ENCODE results near the gene CNTN4.

Gene CNTN4

GRCh38 chr3:2686816-2687502, 588.3 kb downstream of the CNTN4 start:
- TF ChIP-seq ZNF274 (IDR thresholded peaks at IDR 0.05; ENCODE audit: low read depth, low read length), result no peak
- H3K4me3 ChIP-seq (ENCODE audit: low read length), result no peak overlapping the region

- no peak for TF ChIP-seq ZNF274 (IDR thresholded peaks at IDR 0.05; ENCODE audit: low read depth, low read length)
- H3K4me3 ChIP-seq (ENCODE audit: low read length), result no peak overlapping the region
Measured at GRCh38 chr3:2697589-2697988, 598.9 kb downstream of the CNTN4 start.

GRCh38 chr3:2701471-2701870, 602.8 kb downstream of the CNTN4 start:
- TF ChIP-seq ZNF274 (IDR thresholded peaks at IDR 0.05; ENCODE audit: low read depth, low read length), result no peak
- H3K4me3 ChIP-seq (ENCODE audit: low read length), result no peak overlapping the region

DNA sequence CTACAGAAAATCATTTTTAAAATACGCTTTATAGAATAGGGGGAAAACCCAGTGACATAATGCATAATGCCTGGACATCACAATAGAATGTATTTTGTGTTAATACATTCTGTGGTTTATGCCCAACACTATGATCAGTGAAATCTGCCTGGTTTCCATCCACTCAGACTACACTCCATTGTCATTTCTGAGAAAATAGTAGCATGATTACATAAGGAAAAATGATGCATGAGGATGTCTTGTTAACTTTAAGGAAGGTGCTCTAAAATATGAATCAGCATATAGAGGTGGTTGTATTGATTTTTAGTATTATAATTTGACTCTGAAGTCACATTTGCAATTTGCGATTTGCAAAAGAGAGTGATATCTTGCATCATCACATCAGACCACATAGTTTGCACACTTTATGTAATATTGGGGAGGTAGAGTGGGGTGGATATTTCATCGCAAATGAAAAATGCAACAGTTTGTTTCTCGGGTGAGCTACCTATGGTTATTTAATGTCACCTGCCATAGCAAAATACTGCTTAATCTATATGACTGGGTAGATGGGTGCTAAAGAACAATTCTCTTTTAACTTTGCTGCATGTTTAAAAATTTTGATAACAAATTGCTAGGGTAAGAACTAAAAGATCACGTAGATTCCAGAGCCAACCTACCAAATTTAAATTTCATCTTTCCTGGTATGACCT, 607.6 kb downstream of the CNTN4 start:
- no peak overlapping the region for H3K4me3 ChIP-seq (ENCODE audit: low read length)
- TF ChIP-seq ZNF274 (IDR thresholded peaks at IDR 0.05; ENCODE audit: low read depth, low read length), result no peak

GRCh38 chr3:2706836-2707210, 608.2 kb downstream of the CNTN4 start:
- TF ChIP-seq ZNF274 (IDR thresholded peaks at IDR 0.05; ENCODE audit: low read depth, low read length), result no peak

DNA sequence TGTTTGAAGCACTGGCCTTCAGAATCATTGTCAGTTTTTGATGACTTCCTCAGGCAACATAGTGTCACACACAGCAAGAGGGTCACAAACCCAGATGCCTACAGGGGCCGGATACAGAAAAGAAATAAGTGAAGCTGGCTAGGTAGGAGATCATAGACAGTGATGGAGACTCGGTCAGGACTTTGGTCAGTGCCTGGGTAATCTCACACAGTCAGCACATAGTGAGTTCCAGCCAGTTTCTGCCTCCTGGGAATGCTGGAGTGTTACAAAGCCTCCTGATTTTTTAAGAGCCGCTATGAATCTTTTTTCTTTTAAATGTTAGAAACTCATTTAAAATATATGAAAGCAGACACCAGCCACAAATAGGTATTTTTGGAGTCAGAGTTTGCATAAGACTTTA, 612.4 kb downstream of the CNTN4 start:
- no peak overlapping the region for H3K4me3 ChIP-seq (ENCODE audit: low read length)
- TF ChIP-seq ZNF274 (IDR thresholded peaks at IDR 0.05; ENCODE audit: low read depth, low read length), result no peak

More at GRCh38 chr3:2706836-2707210, 608.2 kb downstream of the CNTN4 start:
- no peak overlapping the region for H3K4me3 ChIP-seq (ENCODE audit: low read length)

- no peak overlapping the region for H3K4me3 ChIP-seq (ENCODE audit: low read length)
- TF ChIP-seq ZNF274 (IDR thresholded peaks at IDR 0.05; ENCODE audit: low read depth, low read length), result no peak
Measured at GRCh38 chr3:2713923-2714322, 615.3 kb downstream of the CNTN4 start.

GRCh38 chr3:2714834-2715233, 616.2 kb downstream of the CNTN4 start:
- no peak overlapping the region for H3K4me3 ChIP-seq (ENCODE audit: low read length)
- TF ChIP-seq ZNF274 (IDR thresholded peaks at IDR 0.05; ENCODE audit: low read depth, low read length), result no peak

DNA sequence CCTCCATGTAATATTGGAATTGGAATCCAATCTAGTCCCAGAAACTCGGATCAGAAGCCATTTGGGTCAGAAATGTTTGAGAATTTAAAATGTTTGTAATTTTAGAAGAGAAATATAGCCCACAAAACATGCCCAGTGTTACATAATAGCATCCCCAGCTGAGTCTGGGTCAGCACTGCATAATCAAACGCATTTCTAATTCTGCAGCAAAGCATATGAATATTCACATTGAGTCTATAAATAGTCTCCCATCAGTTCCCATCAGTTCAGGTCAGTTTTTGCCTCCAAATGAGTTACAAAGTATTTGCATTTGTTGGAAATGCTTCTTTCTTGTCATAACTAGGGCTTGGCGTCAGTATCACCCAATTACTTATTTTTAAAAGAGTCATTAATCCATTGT, 628.4 kb downstream of the CNTN4 start:
- no peak for TF ChIP-seq ZNF274 (IDR thresholded peaks at IDR 0.05; ENCODE audit: low read depth, low read length)
- H3K4me3 ChIP-seq (ENCODE audit: low read length), result no peak overlapping the region

GRCh38 chr3:2727610-2728318, 629.1 kb downstream of the CNTN4 start:
- no peak for TF ChIP-seq ZNF274 (IDR thresholded peaks at IDR 0.05; ENCODE audit: low read depth, low read length)
- H3K4me3 ChIP-seq (ENCODE audit: low read length), result no peak overlapping the region

DNA sequence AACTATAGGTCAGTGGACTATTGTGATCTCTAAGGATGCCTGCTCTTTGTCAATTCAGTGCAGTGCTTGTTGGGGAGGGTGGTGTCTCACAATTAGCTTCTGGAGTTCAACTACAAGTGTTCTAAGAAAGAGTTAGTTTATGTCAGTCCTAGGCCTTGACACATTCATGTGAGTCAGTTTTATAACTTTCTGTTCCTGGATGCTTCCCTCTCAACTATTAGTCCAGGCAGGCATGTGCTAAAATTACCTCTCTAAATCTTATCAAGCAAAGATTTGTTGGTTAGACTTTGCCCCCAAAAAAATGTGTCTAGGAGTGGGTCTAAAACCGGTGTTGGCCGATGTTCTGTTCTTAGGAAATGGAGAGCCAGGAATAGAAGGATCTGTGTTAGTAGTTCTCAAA, 633.2 kb downstream of the CNTN4 start:
- TF ChIP-seq ZNF274 (IDR thresholded peaks at IDR 0.05; ENCODE audit: low read depth, low read length), result no peak

GRCh38 chr3:2735392-2735894, 636.8 kb downstream of the CNTN4 start:
- H3K4me3 ChIP-seq (ENCODE audit: low read length), result no peak overlapping the region
- TF ChIP-seq ZNF274 (IDR thresholded peaks at IDR 0.05; ENCODE audit: low read depth, low read length), result no peak

More for the DNA sequence above, 633.2 kb downstream of the CNTN4 start:
- no peak overlapping the region for H3K4me3 ChIP-seq (ENCODE audit: low read length)

DNA sequence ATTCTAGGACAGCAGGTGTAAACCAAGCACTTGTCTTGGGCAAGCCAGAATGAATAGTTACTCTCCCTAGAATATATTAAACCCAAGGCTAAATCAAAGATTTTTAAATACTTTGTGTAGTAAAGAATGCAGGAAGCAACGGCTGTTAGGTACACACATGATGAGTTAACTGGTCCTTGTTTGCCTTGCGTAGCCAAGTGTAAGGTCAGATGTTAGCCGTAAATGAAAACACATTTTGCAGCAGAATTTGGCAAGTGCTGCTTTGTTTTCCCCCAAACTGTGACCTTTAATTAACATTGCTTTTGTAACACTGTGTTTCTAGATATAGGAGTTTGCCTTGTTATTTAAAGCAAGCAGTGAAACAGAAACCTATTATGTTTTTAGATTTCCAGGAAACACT, 642.9 kb downstream of the CNTN4 start:
- TF ChIP-seq ZNF274 (IDR thresholded peaks at IDR 0.05; ENCODE audit: low read depth, low read length), result no peak
- H3K4me3 ChIP-seq (ENCODE audit: low read length), result no peak overlapping the region

DNA sequence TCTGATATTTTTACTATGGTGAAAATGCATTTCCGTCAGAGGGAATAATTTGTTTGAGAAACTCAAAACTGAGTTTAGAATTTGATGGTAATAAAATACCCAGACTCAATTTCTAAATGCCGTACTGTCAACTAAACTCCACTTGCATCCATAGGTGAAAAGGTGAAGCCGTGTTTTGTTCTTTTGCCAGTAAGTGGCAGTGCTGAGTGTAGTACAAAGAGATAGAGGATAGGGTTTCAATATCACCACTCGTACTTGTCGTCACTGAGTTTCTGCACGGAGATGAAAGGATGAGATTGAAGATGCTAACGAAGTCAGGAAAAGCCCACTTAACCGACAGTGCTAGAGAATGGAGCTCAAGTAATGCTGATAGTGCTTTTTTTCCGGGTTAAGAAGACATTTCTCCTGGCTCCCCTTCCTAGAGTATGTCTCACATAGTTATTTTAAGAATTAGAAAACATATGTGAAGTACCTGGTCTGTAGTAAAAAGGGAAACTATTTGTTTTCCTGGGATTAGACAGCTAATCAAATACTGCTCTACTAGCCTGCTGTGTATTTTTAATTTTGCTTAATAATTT, 666.4 kb downstream of the CNTN4 start:
- no peak overlapping the region for H3K4me3 ChIP-seq (ENCODE audit: low read length)
- no peak for TF ChIP-seq ZNF274 (IDR thresholded peaks at IDR 0.05; ENCODE audit: low read depth, low read length)

Data from GM08714 (cell line).